ENCODE results near the gene FNDC3A.

Gene FNDC3A

GRCh38 chr13:49225223-49226042 lies 249.7 kb downstream of the FNDC3A start:
- DNase-seq = peak; percentile 21

DNA sequence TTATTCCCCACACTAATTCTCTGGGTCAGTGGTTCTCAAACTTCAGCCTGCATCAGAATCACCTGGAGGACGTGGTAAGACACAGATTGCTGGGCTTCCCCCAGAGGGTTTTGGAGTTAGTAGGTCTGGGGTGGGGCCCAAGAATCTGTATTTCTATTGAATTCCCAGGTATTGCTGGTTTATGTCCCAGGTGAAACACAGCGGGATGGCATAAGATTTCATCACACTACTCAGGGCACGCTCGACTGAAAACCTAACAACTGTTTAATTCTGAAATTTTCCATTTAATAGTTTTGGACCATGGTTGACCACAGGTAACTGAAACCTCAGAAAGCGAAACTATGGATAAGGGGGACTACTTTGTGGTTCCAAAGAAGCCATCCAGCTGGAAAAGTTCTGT lies 250.9 kb downstream of the FNDC3A start:
- DNase-seq = no peak

DNA sequence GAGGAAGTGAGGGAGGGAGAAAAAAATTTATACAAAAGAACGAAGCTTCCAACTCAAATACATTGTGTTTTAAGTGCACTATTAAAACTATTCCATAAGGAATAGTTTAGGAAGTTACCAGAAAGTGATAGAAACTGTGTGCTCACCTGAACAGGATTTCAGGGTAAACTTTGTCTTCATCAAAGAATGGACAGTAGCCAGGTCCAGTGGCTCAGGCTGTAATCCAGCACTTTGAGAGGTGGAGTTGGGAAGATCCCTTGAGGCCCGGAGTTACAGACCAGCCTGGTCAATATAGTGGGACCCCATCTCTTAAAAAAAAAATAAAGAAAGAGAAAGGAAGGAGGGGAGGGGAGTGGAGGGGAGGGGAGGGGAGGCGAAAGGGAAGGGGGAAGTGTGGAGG lies 259.0 kb downstream of the FNDC3A start:
- DNase-seq = no peak

GRCh38 chr13:49235856-49236431 lies 260.2 kb downstream of the FNDC3A start:
- no peak for DNase-seq

DNA sequence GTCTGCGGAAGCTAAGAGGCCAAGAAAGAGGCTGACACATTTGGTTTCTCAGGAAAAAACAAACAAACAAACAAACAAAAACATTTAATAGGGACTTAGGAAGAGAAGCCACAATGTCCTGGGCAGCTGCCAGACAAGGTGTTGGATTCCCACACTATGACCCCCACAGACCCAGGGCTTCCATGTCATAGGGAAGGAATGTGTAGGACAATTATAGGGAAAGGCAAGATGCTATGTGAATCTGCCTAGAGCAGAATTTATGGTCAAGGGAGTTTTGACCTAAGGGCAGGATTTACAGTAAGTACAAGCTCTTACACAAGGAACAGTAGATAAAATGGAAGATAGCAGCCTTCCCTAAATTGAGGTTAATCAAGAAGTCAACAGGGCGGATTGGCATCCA lies 262.9 kb downstream of the FNDC3A start:
- DNase-seq = no peak

DNA sequence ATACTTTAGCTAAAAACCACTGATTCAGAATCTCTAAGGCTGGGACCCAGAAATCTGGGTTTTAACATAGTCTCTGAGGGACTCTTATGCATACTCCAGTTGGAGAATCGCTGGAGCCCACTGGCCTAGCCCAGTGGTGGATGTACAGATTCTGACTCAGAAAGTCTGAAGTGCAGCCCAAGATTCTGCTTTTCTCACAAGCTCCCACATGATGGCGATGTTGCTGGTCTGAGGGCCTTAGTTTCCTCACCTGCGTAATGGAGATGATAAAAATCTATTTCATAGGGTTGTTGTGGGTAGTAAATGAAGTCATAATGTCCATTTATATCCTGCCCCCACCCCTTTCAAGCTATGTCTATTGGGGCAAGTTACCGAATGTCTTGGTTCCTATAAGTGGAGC lies 264.3 kb downstream of the FNDC3A start:
- DNase-seq = peak; percentile 1

DNA sequence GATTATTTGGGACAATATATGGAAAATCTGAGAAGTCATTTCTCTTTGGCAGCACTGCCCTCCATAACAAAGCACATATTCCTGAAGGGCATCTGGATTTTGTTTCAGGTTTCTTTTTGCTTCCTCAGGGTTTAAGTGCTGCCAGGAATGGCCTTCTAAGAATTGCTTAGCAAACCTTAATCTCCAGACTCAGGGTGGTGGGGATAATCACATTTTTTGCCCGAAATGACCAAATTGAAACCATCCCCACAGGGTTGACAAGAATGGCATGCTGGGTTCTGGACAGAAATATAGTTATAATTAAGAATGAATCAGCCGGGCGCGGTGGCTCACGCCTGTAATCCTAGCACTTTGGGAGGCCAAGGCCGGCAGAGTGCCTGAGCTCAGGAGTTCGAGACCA lies 265.6 kb downstream of the FNDC3A start:
- no peak for DNase-seq

GRCh38 chr13:49245101-49245500 lies 269.4 kb downstream of the FNDC3A start:
- no peak for DNase-seq

- no peak for DNase-seq
These were observed 271.3 kb downstream of the FNDC3A start for GRCh38 chr13:49246850-49247642.

DNA sequence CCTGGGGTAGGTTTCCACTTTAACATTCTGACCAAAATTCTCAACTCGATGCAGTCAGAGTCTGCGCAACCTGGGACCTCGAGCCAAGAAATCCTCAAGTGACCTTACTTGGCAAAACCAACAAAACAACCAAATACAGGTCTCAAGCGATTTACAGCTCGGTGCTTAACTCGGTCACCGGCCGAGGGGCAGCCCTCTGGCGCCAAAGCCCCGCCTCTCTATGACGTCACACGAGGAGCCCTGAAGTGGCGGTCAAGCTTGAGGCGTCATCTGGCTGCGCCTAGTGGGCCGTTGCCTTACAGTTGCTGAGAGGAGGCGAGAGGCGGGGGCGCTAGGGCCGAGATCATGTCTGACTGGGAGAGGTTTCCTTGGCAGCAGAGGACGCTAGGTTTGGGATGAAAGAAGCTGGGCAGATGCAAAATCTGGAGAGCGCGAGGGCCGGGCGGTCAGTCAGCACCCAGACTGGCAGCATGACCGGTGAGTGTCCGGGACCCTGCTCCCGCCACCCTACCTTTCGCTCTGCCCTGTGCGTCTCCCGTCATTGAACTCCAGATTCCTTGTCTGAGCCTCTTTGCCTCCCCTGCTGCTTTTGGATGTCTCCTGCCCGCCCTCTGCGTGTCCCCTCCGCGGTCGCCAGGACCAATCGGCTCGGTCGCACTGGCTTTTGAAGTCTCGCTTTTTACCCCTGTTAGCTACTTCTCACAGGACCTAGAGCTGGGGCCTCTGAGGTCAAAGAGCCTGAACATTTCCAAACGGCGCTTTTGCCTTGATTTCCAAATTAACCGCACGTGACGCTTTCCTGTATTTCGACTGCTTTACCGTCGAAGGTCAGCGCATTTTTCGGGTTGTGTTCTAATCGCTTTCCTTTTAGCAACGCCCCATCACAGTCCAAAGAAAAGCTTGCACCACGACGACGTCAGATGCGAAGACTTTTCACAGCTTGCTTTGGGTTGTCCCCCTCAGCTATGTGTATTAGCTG lies 272.2 kb downstream of the FNDC3A start, which contains the start of gene CDADC1:
TSS of gene CDADC1 (plus strand) at position 283 of the 979 bp plus-strand sequence. CDS start at position 396, 113 bp downstream.
- peak; percentile 83 for DNase-seq

- DNase-seq = no peak
These were observed 272.9 kb downstream of the FNDC3A start for GRCh38 chr13:49248622-49249002.

DNA sequence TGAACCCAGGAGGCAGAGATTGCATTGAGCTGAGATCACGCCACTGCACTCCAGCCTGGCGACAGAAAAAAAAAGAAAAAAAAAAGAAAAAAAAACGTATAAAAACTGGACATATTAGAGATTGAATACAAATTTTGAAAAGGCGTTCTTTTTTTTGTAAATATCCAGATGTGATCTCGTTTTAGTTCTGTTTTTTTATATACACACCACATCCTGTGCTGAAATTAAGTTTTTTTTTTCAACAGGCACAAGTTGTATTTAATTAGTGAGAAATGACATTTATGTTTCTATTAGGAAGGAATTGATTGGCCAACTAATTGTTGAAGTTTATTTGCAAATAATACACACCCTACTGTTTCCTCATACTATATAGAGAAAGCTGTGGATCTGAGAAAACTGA lies 275.6 kb downstream of the FNDC3A start:
- DNase-seq = no peak

DNA sequence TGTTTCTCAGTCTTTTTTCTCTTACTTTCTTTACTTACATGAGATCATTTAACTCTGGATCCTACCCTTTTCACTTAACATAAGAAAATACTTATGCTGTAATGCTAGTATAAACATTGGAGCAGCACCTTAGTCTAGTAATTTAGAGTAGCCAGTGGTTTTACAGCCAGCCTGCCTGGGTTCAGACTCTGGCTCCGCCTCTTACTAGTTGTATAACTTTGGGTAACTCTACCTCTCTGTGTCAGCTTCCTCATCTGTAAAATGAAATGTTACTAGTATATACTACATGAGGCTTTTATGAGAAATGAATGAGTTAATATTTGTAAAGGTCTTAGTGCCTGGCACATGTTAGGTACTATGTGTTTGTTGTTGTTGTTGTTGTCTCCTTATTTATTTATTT lies 277.6 kb downstream of the FNDC3A start:
- DNase-seq = no peak

- DNase-seq = no peak
These were observed 278.3 kb downstream of the FNDC3A start for GRCh38 chr13:49254007-49254406.

DNA sequence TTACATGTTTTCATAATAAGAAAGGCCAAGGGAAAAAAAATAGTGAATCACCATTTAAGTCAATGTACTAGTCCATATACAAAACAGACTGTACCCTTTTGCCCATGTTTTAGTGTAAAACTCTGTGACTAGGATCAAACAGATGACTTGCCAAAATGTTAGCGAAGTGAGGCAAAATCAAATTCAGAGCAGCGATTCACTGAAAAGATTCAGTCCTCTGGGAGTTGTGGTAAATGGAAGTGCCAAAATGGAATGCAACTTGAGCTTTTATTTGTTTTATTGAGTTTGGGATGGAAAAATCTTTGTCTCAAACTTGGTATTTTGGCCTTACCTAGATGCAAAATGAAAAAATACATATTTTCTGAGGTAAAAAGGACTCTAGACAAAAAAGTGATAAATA lies 281.1 kb downstream of the FNDC3A start:
- DNase-seq = no peak

DNA sequence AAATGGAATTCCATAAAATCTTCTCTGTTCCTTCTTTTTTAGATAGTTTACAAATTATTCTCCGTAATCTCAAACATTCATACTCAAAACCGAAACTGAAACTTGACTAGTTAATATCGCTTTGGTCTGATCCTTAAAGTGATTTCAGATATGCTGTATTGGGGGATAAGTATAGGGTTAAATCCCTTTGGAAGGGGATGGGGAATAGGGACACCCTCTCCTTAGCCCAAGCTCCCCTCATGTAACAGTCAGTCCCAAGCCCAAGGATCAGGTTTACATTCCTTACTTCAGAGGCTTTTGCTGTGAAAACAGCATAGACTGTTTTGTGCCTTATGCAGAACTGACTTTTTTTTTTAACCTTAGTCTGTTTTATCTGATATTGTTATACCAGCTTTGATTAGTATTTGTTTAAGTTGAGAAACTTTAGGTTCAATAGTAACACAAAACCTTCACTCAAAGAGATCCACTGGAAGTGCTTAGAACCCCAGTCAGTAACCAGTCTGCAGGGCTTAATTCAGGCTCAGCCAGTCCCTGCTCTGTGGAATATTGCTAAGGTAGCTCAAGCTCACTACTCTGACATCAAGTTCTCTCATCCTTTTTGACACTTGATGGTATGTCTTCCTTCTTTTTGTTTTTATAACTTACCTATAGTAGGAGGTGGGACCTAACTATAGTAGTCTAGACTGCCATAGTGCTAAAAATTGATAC lies 282.5 kb downstream of the FNDC3A start:
- no peak for DNase-seq
